Thymus (tissue), 11 donors: ENCODE results near the gene ZBTB40. TPM values are rescaled to one million over a fixed set of nuclear protein-coding genes. Genes with fewer than 3 reads are reported as not detected.

Experiments used
- DNase-seq, 9 donors: peaks; one replicate each; pipeline ENCODE4 v3.0.0-alpha.2; 2013; ENCODE audit warnings: low spot score in 9 of 9, low read depth in 6 of 9, missing footprints in 1 of 9
- H3K27ac ChIP-seq, 2 donors: one replicate each; pipeline ENCODE4 v1.5.1; 2013; ENCODE audit warnings: control low read depth in 1 of 2, low read depth in 1 of 2, low read length in 1 of 2, mild to moderate bottlenecking in 1 of 2, moderate library complexity in 1 of 2
- H3K27me3 ChIP-seq, 2 donors: one replicate each; pipeline ENCODE4 v1.5.1; 2013; ENCODE audit warnings: low read length in 1 of 2; ENCODE audit not compliant: control insufficient read depth in 2 of 2, insufficient read depth in 1 of 2
- H3K36me3 ChIP-seq, 2 donors: one replicate each; pipeline ENCODE4 v1.5.1; 2013; ENCODE audit warnings: low read length in 1 of 2, mild to moderate bottlenecking in 1 of 2, moderate library complexity in 1 of 2; ENCODE audit not compliant: control insufficient read depth in 2 of 2, insufficient read depth in 2 of 2
- H3K4me1 ChIP-seq, 2 donors: one replicate each; pipeline ENCODE4 v1.5.1; 2013; ENCODE audit warnings: low read length in 2 of 2; ENCODE audit not compliant: control insufficient read depth in 2 of 2, insufficient read depth in 2 of 2
- H3K4me3 ChIP-seq, 2 donors: one replicate each; pipeline ENCODE4 v1.5.1; 2013; ENCODE audit warnings: low read length in 2 of 2, control low read depth in 1 of 2, mild to moderate bottlenecking in 1 of 2
- H3K9me3 ChIP-seq, 2 donors: one replicate each; pipeline ENCODE4 v1.5.1; 2013; ENCODE audit warnings: low read length in 1 of 2, mild to moderate bottlenecking in 1 of 2; ENCODE audit not compliant: control insufficient read depth in 2 of 2, insufficient read depth in 1 of 2
- WGBS: extraction: QIAGEN DNeasy Blood & Tissue Kit; methylation state at CpG from one replicate; pipeline ENCODE4 v1.1.7; 2013; 5-methylcytosine and 5-hydroxymethylcytosine counted together
- polyA plus RNA-seq: library from polyadenylated mRNA; stranded (reverse); fragments of 200-250 nt; gene quantifications from one replicate; pipeline ENCODE4 v1.2.3, GENCODE V29; 2013
- total RNA-seq: library from RNA; stranded (reverse); fragments of 120-200 nt; gene quantifications from one replicate; pipeline ENCODE4 v1.2.4, GENCODE V29; 2013
- donor health status: healthy.

The ZBTB40 gene
- total and polyA plus RNA-seq, 2 donors: 8.4 to 8.7 TPM

DNA sequence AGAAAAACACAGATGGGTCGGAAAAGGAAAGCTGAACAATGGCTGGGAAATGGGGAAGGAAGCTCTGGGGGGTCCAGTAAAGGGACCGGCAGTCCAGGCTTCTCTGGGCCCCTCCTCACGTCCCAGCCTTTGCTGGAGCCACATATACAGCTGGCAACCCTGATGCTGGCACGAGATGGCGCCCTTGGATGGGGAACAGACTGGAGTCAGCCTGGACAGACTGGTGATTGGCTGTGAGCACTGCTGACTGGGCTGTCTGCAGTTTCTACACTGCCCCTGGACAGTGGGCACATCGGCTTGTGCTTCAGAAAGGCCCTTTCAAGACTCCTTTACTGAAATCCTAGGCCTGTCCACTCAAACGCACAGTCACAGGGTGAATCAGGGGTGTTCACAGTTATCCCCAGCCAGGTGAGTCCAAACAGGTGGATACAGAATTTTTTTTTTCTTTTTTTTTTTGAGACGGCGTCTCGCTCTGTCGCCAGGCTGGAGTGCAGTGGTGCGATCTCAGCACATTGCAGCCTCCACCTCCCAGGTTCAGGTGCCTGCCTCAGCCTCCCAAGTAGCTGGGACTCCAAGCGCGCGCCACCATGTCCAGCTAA lies 31.1 kb upstream of the ZBTB40 start:
- no peaks in the 10 kb centered on the region for H3K4me1 ChIP-seq
- H3K27me3 ChIP-seq: peaks cover 3 to 27% of the 10 kb centered on the region in 2 donors
- no peak overlapping the region for H3K27ac ChIP-seq
- WGBS: 54% methylated on average over 15 of the region's 15 CpGs
- DNase-seq: peak in 5 of 9 donors; percentile 14 to 54 (median 33)
- H3K4me3 ChIP-seq: no peak overlapping the region
- H3K9me3 ChIP-seq: no peaks in the 10 kb centered on the region
- H3K36me3 ChIP-seq: no peaks in the 10 kb centered on the region

DNA sequence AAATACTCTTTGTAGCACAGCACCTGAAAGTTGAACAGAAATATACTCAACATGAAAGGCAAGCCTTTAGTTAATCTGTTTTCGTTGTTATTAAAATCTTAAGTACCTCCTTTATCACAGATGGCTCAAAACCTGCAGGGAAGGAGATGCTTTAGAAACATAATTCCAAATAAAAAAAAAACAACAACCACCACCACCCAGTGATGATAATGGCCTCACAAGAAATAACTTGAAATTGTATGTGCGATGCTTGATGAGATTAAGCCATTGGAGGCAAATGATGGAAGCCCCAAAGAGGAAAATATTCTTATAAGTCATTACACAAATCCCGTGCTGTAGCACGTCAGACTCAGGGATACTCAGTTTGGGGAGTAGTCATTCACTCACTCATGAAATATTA lies 24.9 kb upstream of the ZBTB40 start:
- Histone ChIP-seq H3K36me3 (no peaks in the 10 kb centered on the region), H3K27ac (no peak overlapping the region), H3K4me1 (no peaks in the 10 kb centered on the region), H3K4me3 (no peak overlapping the region), H3K9me3 (no peaks in the 10 kb centered on the region), H3K27me3 (no peaks in the 10 kb centered on the region)
- WGBS: 94% methylated on average over 4 of the region's 4 CpGs
- no peak for DNase-seq

DNA sequence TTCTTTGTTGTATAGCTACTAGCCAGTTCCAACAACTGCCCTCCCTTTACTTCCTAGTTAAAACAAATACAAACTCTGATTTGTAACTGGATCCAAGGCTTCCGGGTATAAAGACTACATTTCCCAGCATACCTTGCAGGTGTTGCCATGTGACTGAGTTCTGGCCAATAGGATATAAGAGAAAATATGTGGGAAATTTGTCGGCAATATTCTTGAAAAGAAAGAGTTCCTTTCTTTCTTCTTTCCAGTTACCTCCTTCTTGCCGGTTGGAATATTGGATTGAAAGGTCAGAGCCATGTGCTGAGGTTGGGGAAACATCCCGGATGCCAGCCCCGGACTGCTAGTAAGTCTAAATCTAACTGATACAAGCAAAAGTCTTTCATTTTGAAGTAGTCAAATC lies 23.0 kb upstream of the ZBTB40 start:
- no peaks in the 10 kb centered on the region for H3K4me1 ChIP-seq
- H3K36me3 ChIP-seq: no peaks in the 10 kb centered on the region
- 37% methylated on average over 5 of the region's 5 CpGs for whole genome bisulfite sequencing
- H3K27me3 ChIP-seq: no peaks in the 10 kb centered on the region
- H3K27ac ChIP-seq: no peak overlapping the region
- H3K9me3 ChIP-seq: no peaks in the 10 kb centered on the region
- H3K4me3 ChIP-seq: peak overlapping the region; percentile 17 to 40
- DNase-seq: peak in 6 of 9 donors; percentile 22 to 72 (median 42)

DNA sequence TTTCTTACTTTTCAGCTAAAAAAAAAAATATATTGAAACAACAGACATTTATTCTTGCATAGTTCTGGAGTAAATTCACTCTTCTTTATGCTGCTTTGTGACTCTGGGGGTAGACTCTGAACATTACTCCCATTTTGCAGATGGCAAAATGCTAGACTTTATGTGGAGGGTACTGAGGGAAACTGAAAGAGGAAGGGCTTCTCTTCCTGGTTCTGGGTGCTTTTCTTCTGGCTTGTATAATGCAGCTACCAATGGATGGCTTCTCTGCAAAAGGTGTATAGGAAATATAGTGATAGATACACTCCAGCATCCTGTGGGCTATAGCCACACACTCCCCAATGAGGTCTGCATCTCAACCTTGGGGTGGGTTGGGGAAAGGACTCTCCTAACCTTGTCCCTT lies 19.7 kb upstream of the ZBTB40 start:
- Histone ChIP-seq H3K36me3 (no peaks in the 10 kb centered on the region), H3K9me3 (no peaks in the 10 kb centered on the region), H3K4me1 (no peaks in the 10 kb centered on the region), H3K4me3 (no peak overlapping the region), H3K27ac (no peak overlapping the region), H3K27me3 (no peaks in the 10 kb centered on the region)
- no peak for DNase-seq

DNA sequence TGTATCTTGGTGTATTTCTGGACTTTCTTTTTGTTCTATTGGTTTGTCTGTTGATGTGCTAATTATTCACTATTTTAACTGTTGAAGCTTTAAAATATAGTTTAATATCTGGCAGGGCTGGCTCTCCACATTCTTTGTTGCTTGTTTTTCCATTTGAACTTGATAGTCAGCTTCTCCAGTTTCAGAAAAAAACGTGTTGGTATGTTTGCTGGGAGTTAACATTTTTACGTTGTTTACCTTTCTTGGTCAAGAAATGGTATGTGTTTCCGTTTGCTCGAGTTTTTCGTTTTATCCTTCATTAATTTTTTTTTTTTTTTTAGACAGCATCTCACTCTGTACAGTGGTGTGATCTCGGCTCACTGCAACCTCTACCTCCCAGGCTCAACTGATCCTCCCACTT lies 16.9 kb upstream of the ZBTB40 start:
- H3K36me3 ChIP-seq: no peaks in the 10 kb centered on the region
- H3K9me3 ChIP-seq: peaks cover 0 to 3% of the 10 kb centered on the region in 2 donors
- H3K27me3 ChIP-seq: no peaks in the 10 kb centered on the region
- no peak for DNase-seq
- WGBS: 92% methylated on average over 6 of the region's 6 CpGs
- no peak overlapping the region for H3K4me3 ChIP-seq
- H3K27ac ChIP-seq: no peak overlapping the region
- H3K4me1 ChIP-seq: no peaks in the 10 kb centered on the region

DNA sequence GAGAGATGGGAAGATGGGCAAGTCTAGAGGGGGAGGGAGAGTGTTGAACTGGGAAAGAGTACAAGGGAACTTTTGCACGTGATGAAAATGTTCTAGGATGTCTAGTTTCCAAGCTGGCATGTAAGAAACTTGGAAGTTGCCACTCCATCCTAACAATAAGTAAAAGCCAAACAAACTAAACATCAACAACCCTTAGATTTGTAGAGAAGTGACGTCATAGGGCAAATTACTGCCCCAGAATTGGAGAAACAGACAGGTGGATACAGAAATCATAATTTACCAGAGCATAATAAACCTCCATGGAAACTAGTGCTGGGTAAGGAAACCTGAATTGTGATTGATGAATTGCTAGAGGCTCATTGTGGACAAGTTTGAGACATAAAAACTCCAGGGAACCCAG lies 14.7 kb upstream of the ZBTB40 start:
- DNase-seq: no peak
- 95% methylated on average over 2 of the region's 2 CpGs for WGBS
- H3K4me3 ChIP-seq: no peak overlapping the region
- no peaks in the 10 kb centered on the region for H3K4me1 ChIP-seq
- no peak overlapping the region for H3K27ac ChIP-seq
- H3K27me3 ChIP-seq: no peaks in the 10 kb centered on the region
- H3K9me3 ChIP-seq: peaks cover 0 to 5% of the 10 kb centered on the region in 2 donors
- no peaks in the 10 kb centered on the region for H3K36me3 ChIP-seq

DNA sequence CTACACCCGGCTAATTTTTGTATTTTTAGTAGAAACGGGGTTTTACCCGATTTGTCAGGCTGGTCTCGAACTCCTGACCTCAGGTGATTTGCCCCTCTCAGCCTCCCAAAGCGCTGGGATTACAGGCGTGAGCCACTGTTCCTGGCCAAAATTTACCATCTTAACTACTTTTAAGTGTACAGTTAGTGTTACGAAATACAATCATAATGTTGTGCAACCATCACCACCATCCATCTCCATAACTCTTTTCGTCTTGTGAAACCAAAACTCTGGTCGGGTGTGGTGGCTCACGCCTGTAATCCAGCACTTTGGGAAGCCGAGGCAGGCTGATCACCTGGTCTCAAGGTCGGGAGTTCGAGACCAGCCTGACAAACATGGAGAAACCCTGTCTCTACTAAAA lies 14.1 kb upstream of the ZBTB40 start:
- 92% methylated on average over 13 of the region's 13 CpGs for WGBS
- peaks cover 0 to 5% of the 10 kb centered on the region in 2 donors for H3K9me3 ChIP-seq
- H3K4me1 ChIP-seq: no peaks in the 10 kb centered on the region
- H3K4me3 ChIP-seq: no peak overlapping the region
- H3K27ac ChIP-seq: no peak overlapping the region
- no peaks in the 10 kb centered on the region for H3K27me3 ChIP-seq
- no peak for DNase-seq
- no peaks in the 10 kb centered on the region for H3K36me3 ChIP-seq

DNA sequence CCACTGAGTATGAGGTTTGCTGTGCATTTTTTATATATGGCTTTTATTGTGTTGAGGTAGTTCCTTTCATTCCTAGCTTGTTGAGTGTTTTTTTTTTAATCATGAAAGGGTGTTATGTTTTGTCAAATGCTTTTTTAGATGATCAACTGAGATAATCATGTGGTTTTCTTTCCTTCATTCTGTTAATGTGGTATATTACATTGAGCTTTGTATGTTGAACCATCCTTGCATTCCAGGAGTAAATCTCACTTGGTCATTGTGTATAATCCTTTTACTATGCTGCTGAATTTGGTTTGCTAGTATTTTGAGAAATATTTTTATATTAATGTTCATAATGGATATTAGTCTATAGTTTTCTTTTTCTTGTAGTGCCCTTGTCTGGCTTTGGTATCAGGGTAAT lies 11.1 kb upstream of the ZBTB40 start:
- DNase-seq: no peak
- Histone ChIP-seq H3K4me3 (no peak overlapping the region), H3K27me3 (peaks cover 0 to 2% of the 10 kb centered on the region in 2 donors), H3K4me1 (no peaks in the 10 kb centered on the region), H3K9me3 (peaks cover 0 to 5% of the 10 kb centered on the region in 2 donors), H3K27ac (no peak overlapping the region), H3K36me3 (no peaks in the 10 kb centered on the region)

DNA sequence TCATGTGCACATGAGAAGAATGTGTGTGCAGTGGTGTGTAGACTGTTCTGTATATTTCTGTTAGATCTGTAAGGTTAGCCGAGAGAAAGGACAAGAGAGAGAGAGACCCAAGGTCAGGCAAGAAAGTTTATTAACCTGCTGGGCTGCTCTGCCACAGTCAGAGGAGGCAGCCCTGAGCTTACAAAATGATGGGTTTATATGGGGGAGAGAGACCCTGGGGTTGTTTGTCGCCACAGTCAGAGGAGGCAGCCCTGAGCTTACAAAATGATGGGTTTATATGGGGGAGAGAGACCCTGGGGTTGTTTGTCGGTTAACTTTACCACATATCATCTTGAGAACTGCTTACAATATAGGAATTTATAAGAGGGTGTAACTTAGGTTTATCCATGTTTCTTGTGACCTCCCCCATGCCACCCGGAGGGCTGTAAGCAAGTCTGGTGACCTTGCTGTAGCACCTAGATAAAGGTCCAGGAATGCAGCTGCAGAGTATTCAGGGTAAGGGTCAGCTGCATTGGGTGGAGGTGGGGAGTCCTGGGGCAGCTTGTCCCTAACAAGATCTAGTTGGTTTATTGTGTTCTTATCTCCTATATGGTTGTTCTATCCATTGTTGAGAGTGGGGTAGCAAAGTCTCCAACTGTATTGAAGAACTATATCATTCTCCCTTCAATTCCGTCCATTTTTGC lies 9.3 kb upstream of the ZBTB40 start:
- no peaks in the 10 kb centered on the region for H3K36me3 ChIP-seq
- WGBS: 72% methylated on average over 5 of the region's 5 CpGs
- H3K27ac ChIP-seq: no peak overlapping the region
- H3K4me1 ChIP-seq: no peaks in the 10 kb centered on the region
- no peak overlapping the region for H3K4me3 ChIP-seq
- no peak for DNase-seq
- H3K9me3 ChIP-seq: peaks cover 0 to 5% of the 10 kb centered on the region in 2 donors
- peaks cover 0 to 2% of the 10 kb centered on the region in 2 donors for H3K27me3 ChIP-seq
